ENCODE measurements around the gene JMJD1C.

DNA sequence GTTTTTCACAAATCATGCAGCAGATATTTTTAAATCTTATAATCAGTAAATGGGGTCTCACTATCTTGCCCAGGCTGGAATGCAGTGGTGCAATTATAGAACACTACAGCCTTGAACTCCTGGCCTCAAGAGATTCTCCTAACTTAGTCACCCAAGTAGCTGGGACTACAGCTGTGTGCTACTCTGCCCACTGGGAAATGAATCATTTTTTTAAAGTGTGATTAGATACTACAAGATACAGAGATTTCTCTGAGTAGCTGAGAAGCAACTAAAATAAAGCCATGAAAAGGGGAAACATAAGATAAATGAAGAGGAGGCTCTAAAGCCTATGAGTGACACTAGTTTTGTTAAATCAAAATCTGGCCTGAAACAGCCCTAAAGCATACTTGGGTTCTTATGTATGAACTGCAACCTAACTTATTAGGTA, 119.7 kb downstream of the JMJD1C start:
- TF ChIP-seq, protein P1, sequence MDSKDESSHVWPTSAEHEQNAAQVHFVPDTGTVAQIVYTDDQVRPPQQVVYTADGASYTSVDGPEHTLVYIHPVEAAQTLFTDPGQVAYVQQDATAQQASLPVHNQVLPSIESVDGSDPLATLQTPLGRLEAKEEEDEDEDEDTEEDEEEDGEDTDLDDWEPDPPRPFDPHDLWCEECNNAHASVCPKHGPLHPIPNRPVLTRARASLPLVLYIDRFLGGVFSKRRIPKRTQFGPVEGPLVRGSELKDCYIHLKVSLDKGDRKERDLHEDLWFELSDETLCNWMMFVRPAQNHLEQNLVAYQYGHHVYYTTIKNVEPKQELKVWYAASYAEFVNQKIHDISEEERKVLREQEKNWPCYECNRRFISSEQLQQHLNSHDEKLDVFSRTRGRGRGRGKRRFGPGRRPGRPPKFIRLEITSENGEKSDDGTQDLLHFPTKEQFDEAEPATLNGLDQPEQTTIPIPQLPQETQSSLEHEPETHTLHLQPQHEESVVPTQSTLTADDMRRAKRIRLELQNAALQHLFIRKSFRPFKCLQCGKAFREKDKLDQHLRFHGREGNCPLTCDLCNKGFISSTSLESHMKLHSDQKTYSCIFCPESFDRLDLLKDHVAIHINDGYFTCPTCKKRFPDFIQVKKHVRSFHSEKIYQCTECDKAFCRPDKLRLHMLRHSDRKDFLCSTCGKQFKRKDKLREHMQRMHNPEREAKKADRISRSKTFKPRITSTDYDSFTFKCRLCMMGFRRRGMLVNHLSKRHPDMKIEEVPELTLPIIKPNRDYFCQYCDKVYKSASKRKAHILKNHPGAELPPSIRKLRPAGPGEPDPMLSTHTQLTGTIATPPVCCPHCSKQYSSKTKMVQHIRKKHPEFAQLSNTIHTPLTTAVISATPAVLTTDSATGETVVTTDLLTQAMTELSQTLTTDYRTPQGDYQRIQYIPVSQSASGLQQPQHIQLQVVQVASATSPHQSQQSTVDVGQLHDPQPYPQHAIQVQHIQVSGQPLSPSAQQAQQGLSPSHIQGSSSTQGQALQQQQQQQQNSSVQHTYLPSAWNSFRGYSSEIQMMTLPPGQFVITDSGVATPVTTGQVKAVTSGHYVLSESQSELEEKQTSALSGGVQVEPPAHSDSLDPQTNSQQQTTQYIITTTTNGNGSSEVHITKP (tag by site-specific recombination; IDR thresholded peaks at IDR 0.05): no peak
- TF ChIP-seq, protein P2, sequence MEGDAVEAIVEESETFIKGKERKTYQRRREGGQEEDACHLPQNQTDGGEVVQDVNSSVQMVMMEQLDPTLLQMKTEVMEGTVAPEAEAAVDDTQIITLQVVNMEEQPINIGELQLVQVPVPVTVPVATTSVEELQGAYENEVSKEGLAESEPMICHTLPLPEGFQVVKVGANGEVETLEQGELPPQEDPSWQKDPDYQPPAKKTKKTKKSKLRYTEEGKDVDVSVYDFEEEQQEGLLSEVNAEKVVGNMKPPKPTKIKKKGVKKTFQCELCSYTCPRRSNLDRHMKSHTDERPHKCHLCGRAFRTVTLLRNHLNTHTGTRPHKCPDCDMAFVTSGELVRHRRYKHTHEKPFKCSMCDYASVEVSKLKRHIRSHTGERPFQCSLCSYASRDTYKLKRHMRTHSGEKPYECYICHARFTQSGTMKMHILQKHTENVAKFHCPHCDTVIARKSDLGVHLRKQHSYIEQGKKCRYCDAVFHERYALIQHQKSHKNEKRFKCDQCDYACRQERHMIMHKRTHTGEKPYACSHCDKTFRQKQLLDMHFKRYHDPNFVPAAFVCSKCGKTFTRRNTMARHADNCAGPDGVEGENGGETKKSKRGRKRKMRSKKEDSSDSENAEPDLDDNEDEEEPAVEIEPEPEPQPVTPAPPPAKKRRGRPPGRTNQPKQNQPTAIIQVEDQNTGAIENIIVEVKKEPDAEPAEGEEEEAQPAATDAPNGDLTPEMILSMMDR (tag by site-specific recombination; IDR thresholded peaks at IDR 0.05): no peak
- TF ChIP-seq ZNF571 (tag by site-specific recombination; IDR thresholded peaks at IDR 0.05) (no peak), ZBTB20 (tag by site-specific recombination; IDR thresholded peaks at IDR 0.05) (no peak), SP2 (tag by site-specific recombination; IDR thresholded peaks at IDR 0.05) (no peak), ZNF146 (tag by site-specific recombination; IDR thresholded peaks at IDR 0.05) (no peak), ZNF777 (tag by site-specific recombination; IDR thresholded peaks at IDR 0.05; ENCODE audit: borderline replicate concordance) (no peak), ZBTB1 (tag by site-specific recombination; IDR thresholded peaks at IDR 0.05) (no peak), ZNF175 (tag by site-specific recombination; IDR thresholded peaks at IDR 0.05) (no peak), ZNF354C (tag by site-specific recombination; IDR thresholded peaks at IDR 0.05; ENCODE audit: borderline replicate concordance, low read depth) (no peak), TCF7L2 (IDR thresholded peaks at IDR 0.05; ENCODE audit: borderline replicate concordance, low read depth, low read length) (no peak), ZNF311 (tag by site-specific recombination; IDR thresholded peaks at IDR 0.05; ENCODE audit: borderline replicate concordance) (no peak)
- TF ChIP-seq, protein P3, sequence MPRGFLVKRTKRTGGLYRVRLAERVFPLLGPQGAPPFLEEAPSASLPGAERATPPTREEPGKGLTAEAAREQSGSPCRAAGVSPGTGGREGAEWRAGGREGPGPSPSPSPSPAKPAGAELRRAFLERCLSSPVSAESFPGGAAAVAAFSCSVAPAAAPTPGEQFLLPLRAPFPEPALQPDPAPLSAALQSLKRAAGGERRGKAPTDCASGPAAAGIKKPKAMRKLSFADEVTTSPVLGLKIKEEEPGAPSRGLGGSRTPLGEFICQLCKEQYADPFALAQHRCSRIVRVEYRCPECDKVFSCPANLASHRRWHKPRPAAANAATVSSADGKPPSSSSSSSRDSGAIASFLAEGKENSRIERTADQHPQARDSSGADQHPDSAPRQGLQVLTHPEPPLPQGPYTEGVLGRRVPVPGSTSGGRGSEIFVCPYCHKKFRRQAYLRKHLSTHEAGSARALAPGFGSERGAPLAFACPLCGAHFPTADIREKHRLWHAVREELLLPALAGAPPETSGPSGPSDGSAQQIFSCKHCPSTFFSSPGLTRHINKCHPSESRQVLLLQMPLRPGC (tag by site-specific recombination; IDR thresholded peaks at IDR 0.05): no peak
- TF ChIP-seq, protein P4, sequence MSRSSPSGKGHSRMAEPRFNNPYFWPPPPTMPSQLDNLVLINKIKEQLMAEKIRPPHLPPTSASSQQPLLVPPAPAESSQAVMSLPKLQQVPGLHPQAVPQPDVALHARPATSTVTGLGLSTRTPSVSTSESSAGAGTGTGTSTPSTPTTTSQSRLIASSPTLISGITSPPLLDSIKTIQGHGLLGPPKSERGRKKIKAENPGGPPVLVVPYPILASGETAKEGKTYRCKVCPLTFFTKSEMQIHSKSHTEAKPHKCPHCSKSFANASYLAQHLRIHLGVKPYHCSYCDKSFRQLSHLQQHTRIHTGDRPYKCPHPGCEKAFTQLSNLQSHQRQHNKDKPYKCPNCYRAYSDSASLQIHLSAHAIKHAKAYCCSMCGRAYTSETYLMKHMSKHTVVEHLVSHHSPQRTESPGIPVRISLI (tag by site-specific recombination; IDR thresholded peaks at IDR 0.05): no peak

Data from HEK293 (cell line).